ENCODE measurements around the gene ABI3BP.

ABI3BP gene

DNA sequence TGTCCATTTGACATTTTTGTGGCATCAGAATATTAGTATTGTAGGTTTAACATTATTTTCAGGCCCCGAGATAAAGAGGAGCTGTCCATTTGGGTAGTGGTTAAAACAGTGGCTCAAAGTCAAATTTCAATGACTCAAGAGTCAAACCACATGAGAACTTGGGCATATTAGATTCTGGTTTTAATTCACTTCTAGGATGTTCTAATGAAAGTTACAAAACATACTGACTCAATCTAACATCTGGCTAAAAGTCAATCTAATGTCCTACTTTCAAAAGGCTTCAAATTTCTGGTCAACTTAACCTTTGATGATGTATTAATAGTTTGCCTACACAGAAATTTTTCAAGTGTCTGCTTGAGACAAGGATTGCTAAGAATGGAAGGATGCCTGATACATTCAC, 112.4 kb downstream of the ABI3BP start:
- DNase-seq: no peak

- DNase-seq: no peak
Measured at GRCh38 chr3:100880072-100880471, 113.1 kb downstream of the ABI3BP start.

DNA sequence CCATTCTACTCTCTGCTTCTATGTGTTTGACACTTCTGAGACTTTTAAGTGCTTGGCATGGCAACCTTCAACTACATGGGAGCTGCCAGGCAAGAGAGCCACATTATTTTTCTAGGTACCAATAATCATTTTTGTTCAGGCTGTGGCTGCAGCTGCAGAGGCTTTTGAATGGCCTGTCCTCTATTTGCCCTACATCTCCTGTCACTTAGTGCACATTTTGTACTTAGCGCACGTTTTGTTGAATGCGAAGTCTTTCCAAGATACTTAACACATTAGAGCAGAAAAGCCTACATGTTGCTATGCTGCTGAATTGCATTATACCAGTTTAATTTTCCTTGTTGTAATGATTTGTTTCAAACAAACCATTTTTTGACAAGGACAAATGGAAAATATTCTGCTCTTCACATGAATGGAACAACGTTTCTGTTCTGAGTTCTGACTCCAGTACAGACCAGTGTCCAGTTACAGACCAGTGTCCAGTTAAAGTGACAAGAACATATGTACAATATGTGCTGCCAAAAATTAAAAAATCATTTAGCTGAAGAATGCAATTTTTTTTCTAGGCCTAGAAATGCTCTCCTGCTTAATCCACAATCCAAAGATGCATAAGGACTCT, 113.9 kb downstream of the ABI3BP start:
- no peak for DNase-seq

GRCh38 chr3:100877286-100877685, 115.9 kb downstream of the ABI3BP start:
- DNase-seq: no peak

DNA sequence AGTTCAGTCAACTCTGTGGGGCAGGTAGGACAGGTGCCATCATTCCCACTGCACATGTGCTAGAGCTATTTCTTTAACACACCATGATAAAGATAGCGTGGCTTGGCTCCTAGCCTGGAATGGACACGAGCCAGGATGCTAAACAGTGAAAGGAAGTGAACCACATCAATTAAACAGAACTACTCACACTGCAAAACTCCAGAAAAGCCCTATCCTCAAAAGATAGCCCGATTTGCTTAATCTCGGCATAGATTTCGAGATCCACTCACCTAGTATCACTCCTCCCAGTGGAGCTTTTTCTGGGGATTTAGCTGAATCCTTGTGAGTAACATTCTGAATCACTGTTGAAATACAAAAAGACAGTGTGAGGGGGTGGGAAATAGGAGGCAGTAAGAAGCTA, 118.0 kb downstream of the ABI3BP start:
- no peak for DNase-seq

DNA sequence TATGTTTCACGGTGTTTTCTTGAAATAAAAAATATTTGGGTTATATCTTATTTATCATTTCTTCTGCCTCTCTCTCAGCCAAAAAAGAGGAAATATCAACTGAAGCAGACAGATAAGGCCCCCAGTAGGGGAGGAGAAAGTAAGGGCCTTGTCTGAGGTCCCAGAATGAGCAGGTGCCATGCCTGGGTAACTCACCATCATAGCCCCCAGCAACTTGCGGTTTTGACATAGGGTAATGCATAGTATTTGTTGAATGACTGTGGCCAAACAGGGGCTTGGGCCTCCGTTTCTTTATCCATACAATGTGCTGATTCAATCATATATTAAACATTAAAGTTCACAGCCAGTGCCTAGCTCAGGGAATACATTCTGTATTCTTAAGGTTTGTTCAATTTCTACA, 119.6 kb downstream of the ABI3BP start:
- no peak for DNase-seq

DNA sequence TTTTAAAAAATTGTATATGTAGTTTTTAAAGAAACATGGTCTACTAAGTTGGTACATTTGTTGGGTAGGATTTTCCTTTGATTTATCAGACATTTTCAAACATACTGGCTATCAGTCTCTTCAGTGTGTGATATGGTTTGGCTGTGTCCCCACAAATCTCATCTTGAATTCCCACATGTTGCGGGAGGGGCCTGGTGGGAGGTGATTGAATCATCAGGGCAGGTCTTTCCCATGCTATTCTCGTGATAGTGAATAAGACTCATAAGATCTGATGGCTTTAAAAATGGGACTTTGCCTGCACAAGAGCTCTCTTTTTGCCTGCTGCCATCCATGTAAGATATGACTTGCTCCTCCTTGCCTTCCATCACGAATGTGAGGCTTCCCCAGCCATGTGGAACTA, 121.9 kb downstream of the ABI3BP start:
- no peak for DNase-seq

- DNase-seq: no peak
Measured at GRCh38 chr3:100869787-100870186, 123.4 kb downstream of the ABI3BP start.

DNA sequence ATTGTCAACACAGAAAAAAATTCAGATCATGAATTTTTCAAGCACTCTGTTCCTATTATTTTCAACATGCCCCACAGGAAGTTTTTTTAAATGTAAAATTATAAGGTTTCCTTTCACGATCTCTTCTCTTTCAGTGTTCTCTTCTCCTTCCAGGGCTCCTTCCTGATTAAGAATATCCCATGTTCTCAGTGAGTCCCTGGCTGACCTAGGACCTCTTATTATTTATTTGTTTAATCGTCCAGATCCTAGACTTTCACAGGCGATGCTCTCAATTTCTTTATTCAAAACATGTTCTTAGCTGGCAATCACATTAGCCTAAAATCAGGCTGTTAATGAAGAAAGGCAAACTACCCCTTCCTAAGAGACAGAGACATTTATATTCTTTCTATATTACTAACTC, 124.3 kb downstream of the ABI3BP start:
- DNase-seq: no peak

- DNase-seq: no peak
Measured at GRCh38 chr3:100868096-100868495, 125.1 kb downstream of the ABI3BP start.

DNA sequence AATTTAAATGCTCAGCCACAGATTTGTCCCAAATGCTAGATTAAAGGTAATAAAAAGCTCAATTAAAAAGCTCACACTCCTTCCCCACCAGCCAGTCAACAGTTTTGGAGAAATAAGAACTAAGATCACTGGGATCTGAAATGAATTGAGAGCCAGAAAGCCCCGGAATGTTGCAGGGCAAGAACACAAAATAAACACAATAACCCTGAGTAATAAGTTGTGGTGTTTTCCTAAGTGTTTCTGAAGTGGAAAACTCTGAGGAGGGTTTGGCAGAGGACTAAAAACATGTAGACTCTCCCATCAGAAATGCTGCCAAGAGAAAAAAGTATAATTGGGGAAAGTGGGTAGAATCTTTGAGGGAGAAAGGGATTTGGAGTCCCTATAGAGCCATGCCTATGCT, 127.8 kb downstream of the ABI3BP start:
- no peak for DNase-seq

DNA sequence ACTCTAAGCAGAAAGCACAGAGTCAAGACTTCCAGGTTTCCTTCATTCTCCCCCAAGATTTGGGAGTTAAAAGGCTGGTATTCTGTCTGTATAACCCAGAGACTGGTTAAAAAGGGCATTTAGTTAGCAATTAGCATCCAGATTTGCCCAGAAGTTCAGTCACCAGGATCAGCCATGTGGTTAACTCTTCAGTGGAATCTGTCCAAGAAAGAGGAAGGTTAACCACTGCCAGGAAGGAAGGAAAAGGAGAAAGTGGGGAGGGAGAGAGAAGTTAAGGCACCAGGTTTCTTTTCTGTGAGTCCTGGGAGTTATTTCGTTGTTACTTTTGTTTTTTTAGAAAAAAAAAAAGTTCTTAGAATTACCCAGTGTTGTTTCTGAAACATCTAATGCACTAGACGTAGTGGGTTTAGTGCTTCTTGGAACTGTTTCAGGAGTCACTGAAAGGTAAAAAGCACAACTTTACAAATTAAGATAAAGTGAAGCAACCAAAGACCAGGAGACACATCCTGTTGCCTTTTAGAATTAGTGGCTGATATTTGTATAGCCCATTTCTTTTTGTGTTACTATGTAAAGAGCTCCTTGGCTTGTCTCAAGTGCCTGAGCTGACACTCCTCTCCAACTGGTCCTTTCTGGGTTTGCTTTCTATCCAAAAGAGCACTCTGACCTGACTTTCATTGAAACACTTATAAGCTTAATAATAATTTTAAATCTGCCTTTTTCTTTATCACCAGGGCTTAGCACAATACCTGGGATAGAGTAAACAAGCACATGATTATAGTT, 128.6 kb downstream of the ABI3BP start:
- DNase-seq: no peak

GRCh38 chr3:100857863-100858262, 135.4 kb downstream of the ABI3BP start:
- no peak for DNase-seq

GRCh38 chr3:100856821-100857220, 136.4 kb downstream of the ABI3BP start:
- no peak for DNase-seq

GRCh38 chr3:100852840-100853239, 140.4 kb downstream of the ABI3BP start:
- DNase-seq: no peak

DNA sequence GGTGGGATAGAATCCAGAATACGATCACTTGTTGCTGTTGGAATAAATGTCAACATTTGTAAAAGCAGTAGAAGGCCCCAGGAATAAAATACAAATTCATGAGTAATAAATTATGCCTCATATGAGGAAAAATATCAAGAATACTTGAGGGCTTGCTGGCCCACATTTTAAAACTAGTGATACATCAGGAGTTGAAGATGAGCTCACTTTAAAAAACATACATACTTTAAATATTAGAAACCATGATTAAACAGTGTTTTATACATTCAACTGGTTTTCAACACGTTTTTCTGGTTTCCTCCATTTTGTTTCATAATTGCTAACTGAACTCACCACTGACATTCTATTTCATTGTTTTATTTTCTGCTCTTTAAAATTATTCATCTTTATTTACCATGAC, 142.5 kb downstream of the ABI3BP start:
- no peak for DNase-seq

GRCh38 chr3:100850156-100850555, 143.1 kb downstream of the ABI3BP start:
- DNase-seq: no peak

- DNase-seq: no peak
Measured at GRCh38 chr3:100844063-100844936, 148.9 kb downstream of the ABI3BP start.

DNA sequence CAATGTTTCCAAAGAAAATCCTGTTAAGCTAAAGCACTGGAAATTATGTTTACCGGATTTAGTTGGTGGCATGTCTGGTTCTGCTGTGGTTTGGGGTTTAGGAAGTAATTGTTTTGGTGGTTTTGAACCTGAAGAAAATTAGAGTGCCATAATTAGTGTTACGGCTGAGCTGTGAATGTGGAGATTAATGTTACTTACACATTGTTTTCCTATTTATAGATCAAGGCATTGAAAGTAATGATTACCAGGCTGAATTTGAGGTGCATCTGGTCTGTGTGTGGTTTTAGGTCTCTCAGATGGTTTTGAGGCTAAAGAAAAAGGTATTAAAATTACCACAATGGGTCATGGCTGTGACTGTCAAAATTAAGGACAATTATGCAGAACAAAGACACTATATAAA, 155.1 kb downstream of the ABI3BP start:
- no peak for DNase-seq

- DNase-seq: no peak
Measured at GRCh38 chr3:100836661-100837060, 156.6 kb downstream of the ABI3BP start.

- no peak for DNase-seq
Measured at GRCh38 chr3:100834332-100834731, 158.9 kb downstream of the ABI3BP start.

- no peak for DNase-seq
Measured at GRCh38 chr3:100833483-100833882, 159.7 kb downstream of the ABI3BP start.

DNA sequence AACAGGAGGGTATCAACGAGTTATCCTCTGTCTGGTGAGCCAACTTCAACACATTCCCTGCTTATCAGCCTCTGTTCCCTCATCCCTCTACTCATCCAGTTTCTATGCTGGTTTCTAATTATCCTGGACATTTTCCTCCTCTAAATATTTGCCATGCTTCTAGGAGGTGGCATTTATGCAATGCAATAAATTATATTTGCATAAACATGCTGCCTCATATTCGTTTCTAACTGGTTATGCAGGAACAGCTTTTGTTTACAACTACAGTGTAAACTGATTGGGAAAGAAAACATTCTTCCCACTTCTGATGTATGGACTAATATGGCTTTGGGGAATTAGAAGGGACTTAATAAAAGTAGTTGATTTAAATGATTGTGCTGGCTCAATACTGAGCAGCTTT, 161.6 kb downstream of the ABI3BP start:
- no peak for DNase-seq

DNA sequence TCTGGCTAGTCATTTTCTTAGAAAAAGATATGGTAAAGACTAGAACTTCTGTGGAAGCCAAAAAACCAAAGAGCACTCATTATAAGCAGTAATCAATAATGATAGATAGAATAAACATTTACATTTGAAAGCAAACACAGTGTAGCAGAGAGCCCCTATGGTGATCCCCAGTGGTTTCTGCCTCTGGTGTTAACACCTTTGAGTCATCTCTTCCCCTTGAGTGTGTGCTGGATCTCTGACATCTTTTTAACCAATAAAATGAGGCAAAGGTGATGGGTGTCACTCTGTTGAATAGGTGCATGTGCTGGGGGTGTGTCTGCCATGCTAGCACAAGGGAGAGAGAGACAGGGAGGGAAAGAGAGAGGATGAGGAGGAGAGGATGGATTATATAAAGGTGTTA, 162.3 kb downstream of the ABI3BP start:
- no peak for DNase-seq

Measured in cortex of kidney (tissue), 1 donor.